Measurements from ENCODE around the gene NAB2. TPM values are rescaled to one million over a fixed set of nuclear protein-coding genes. Genes with fewer than 3 reads are reported as not detected.

NAB2 gene
- polyA plus RNA-seq, 1 of the 3 experiments (the other 2 are of a cell fraction) = 23.7 TPM

DNA sequence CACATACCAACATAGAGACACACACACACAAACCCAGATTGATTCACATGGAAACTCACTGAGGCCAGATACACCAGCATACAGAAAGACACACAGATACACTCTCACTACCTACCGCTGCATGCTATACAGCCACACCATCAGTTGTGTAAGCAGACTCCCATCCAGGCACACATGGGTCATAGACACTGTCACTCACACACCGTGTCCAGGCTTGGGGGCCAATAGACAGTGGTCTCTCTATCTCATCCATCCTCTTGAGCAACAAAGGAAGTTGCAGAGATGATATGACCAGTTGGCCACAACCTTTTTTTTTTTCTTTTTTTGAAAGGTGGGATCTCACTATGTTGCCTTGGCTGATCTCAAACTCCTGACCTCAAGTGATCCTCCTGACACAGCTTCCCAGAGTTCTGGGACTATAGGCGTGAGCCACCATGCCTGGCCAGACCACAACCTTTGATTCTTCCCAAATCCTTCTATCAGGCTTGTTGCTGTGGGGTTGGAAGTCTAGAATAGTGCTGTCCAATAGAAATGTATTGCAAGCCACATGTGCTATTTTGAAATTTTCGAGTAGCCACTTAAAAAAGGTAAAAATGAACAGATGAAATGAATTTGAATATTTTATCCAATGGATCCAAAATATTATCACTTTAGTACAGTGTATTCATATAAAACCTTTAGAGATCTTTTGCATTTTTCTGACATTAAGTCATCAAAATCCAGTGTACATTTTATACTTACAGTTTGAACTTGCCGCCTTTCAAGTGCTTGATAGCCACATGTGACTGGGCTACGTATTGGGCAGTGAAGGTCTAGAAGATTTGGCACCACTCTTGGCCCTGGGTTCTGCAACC, 51.1 kb downstream of the NAB2 start:
- Histone ChIP-seq H3K36me3 (replicated peaks in 1 of 2; ENCODE audit: control insufficient read depth in 1 of 2, insufficient read depth in 2 of 2, low read length in 1 of 2) (peaks cover 20 to 61% of the 10 kb centered on the region in 2 experiments), H3K9ac (no peak overlapping the region), H3F3A (replicated peaks; ENCODE audit: insufficient read depth) (peaks cover 5% of the 10 kb centered on the region), H2AFZ (ENCODE audit: low read depth) (no peak overlapping the region), H3K9me3 (no peaks in the 10 kb centered on the region), H3K4me1 (ENCODE audit: control insufficient read depth in 1 of 2, insufficient read depth in 2 of 2, low read depth in 1 of 2, low read length in 1 of 2) (peaks cover 11 to 16% of the 10 kb centered on the region in 2 experiments; a peak in 2 of 4 replicates), H3K79me2 (ENCODE audit: insufficient read depth) (peaks cover 20% of the 10 kb centered on the region; the same call in 1 of the 2 replicates), H3K9me2 (no peaks in the 10 kb centered on the region), H3K4me2 (no peak overlapping the region), H3K27me3 (ENCODE audit: insufficient read depth) (no peaks in the 10 kb centered on the region), H3K27ac (ENCODE audit: low read depth in 2 of 2, low read length in 1 of 2) (no peak overlapping the region), H3K4me3 (ENCODE audit: low read depth in 2 of 2, low read length in 1 of 2) (no peak overlapping the region), H4K20me1 (ENCODE audit: insufficient read depth) (peaks cover 21% of the 10 kb centered on the region; the same call in 1 of the 2 replicates)
- TF ChIP-seq, protein P1, sequence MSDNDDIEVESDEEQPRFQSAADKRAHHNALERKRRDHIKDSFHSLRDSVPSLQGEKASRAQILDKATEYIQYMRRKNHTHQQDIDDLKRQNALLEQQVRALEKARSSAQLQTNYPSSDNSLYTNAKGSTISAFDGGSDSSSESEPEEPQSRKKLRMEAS (IDR thresholded peaks at IDR 0.05; ENCODE audit: low read depth) = no peak
- TF ChIP-seq TEAD4 (IDR thresholded peaks at IDR 0.05; ENCODE audit: borderline replicate concordance, insufficient read depth) (no peak), YY1 (IDR thresholded peaks at IDR 0.05; ENCODE audit: low read depth) (no peak), EP300 (IDR thresholded peaks at IDR 0.05; ENCODE audit: borderline replicate concordance in 1 of 2, low read depth in 1 of 2, low read length in 1 of 2) (no peak), FOSL2 (IDR thresholded peaks at IDR 0.05; ENCODE audit: borderline replicate concordance, low read depth) (no peak), EZH2phosphoT487 (IDR thresholded peaks at IDR 0.05; ENCODE audit: borderline replicate concordance, low read depth) (no peak), SMC3 (IDR thresholded peaks at IDR 0.05; ENCODE audit: low read depth, low read length) (no peak), RAD21 (IDR thresholded peaks at IDR 0.05; ENCODE audit: low read length) (no peak), RCOR1 (IDR thresholded peaks at IDR 0.05; ENCODE audit: low read length) (no peak), TCF12 (IDR thresholded peaks at IDR 0.05) (no peak), TAF1 (IDR thresholded peaks at IDR 0.05; ENCODE audit: borderline replicate concordance, low read depth, low read length) (no peak), RXRA (IDR thresholded peaks at IDR 0.05; ENCODE audit: borderline replicate concordance, low read depth) (no peak), JUND (IDR thresholded peaks at IDR 0.05) (no peak), RFX5 (IDR thresholded peaks at IDR 0.05; ENCODE audit: low read length) (no peak), GABPA (IDR thresholded peaks at IDR 0.05; ENCODE audit: low read depth) (no peak), MEF2A (IDR thresholded peaks at IDR 0.05; ENCODE audit: borderline replicate concordance, low read depth) (no peak)
- TF ChIP-seq, protein P2, sequence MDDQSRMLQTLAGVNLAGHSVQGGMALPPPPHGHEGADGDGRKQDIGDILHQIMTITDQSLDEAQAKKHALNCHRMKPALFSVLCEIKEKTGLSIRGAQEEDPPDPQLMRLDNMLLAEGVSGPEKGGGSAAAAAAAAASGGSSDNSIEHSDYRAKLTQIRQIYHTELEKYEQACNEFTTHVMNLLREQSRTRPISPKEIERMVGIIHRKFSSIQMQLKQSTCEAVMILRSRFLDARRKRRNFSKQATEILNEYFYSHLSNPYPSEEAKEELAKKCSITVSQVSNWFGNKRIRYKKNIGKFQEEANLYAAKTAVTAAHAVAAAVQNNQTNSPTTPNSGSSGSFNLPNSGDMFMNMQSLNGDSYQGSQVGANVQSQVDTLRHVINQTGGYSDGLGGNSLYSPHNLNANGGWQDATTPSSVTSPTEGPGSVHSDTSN (IDR thresholded peaks at IDR 0.05) = no peak
- 87% methylated on average over 5 of the region's 6 CpGs for WGBS (ENCODE audit: low lambda C conversion rate)
- CTCF ChIA-PET = interaction anchor here (2.8 to 3.3 kb wide), 3 partner anchors 11 to 35 kb away, joined by 15 to 16 read pairs (median 16); partner anchors contain the start of gene LRP1
- no peak for DNase-seq
- POLR2A ChIA-PET = no interaction called here
